ENCODE measurements around the gene SNRNP40. TPM values are rescaled to one million over a fixed set of nuclear protein-coding genes. Genes with fewer than 3 reads are reported as not detected.

SNRNP40 gene
- polyA plus RNA-seq, 1 donor (not counting 4 experiments of a cell fraction or from before 2014, with no cell fraction given) = 57.4 TPM

GRCh38 chr1:31326461-31326860 lies 29.9 kb upstream of the SNRNP40 start:
- Histone ChIP-seq H3K9ac (ENCODE audit: control insufficient read depth, extremely low read depth, insufficient read depth, low read length) (no peak overlapping the region), H3K9me3 (ENCODE audit: control insufficient read depth, low read depth, low read length) (no peaks in the 10 kb centered on the region), H3K9me1 (ENCODE audit: control insufficient read depth, extremely low read depth, insufficient read depth, low read length) (no peaks in the 10 kb centered on the region), H3K36me3 (ENCODE audit: control insufficient read depth in 2 of 2, extremely low read depth in 1 of 2, insufficient read depth in 2 of 2, low read length in 2 of 2) (peaks cover 4 to 13% of the 10 kb centered on the region in 2 experiments), H3K79me2 (ENCODE audit: control insufficient read depth, insufficient read depth, low read length) (no peaks in the 10 kb centered on the region), H3K27ac (ENCODE audit: control insufficient read depth, insufficient read depth, low read length) (no peak overlapping the region), H3K27me3 (ENCODE audit: control insufficient read depth, extremely low read depth, insufficient read depth, low read length) (no peaks in the 10 kb centered on the region), H2AFZ (ENCODE audit: control insufficient read depth, low read length) (no peak overlapping the region), H4K20me1 (ENCODE audit: control insufficient read depth, extremely low read depth, insufficient read depth, low read length) (no peaks in the 10 kb centered on the region), H3K4me3 (ENCODE audit: control insufficient read depth in 2 of 3, extremely low read depth in 1 of 3, insufficient read depth in 2 of 3, low read depth in 1 of 3, low read length in 3 of 3) (no peak overlapping the region), H3K4me2 (ENCODE audit: control insufficient read depth, extremely low read depth, insufficient read depth, low read depth, low read length) (no peak overlapping the region), H3K4me1 (ENCODE audit: control insufficient read depth, extremely low read depth, insufficient read depth, low read length) (peaks cover 7% of the 10 kb centered on the region)
- dilution Hi-C loops (cut with MboI; ENCODE audit: extremely low pct_ligation_motif_present, low sequenced_read_pairs) = no loop called here
- no peak for FAIRE-seq
- no peak for DNase-seq (ENCODE audit: low read depth, low spot score)
- no peak for TF ChIP-seq EZH2 (IDR thresholded peaks at IDR 0.05; ENCODE audit: low read length)

DNA sequence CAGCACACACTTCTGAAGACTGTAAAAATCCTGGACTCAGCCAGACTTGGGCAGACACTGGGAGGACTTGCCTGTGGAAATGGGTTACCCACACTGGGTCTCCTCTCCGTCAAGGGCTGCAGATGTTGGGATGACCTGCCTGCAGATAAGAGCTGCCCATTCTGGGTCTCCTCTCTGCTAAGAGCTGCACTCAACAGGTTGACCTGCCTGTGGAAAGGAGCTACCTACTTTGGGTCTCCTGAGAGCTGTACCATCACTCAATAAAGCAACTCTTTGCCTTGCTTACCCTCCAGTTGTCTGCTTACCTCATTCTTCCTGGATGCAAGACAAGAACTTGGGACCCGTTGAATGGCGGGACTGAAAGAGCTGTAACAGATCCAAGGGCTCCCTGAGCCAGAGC lies 28.4 kb upstream of the SNRNP40 start:
- Histone ChIP-seq H3K9me1 (ENCODE audit: control insufficient read depth, extremely low read depth, insufficient read depth, low read length) (no peaks in the 10 kb centered on the region), H3K4me3 (ENCODE audit: control insufficient read depth in 2 of 3, extremely low read depth in 1 of 3, insufficient read depth in 2 of 3, low read depth in 1 of 3, low read length in 3 of 3) (no peak overlapping the region), H3K9ac (ENCODE audit: control insufficient read depth, extremely low read depth, insufficient read depth, low read length) (no peak overlapping the region), H3K79me2 (ENCODE audit: control insufficient read depth, insufficient read depth, low read length) (no peaks in the 10 kb centered on the region), H2AFZ (ENCODE audit: control insufficient read depth, low read length) (no peak overlapping the region), H3K4me2 (ENCODE audit: control insufficient read depth, extremely low read depth, insufficient read depth, low read depth, low read length) (no peak overlapping the region), H3K4me1 (ENCODE audit: control insufficient read depth, extremely low read depth, insufficient read depth, low read length) (peaks cover 7% of the 10 kb centered on the region), H3K27ac (ENCODE audit: control insufficient read depth, insufficient read depth, low read length) (no peak overlapping the region), H4K20me1 (ENCODE audit: control insufficient read depth, extremely low read depth, insufficient read depth, low read length) (no peaks in the 10 kb centered on the region), H3K9me3 (ENCODE audit: control insufficient read depth, low read depth, low read length) (no peaks in the 10 kb centered on the region), H3K36me3 (ENCODE audit: control insufficient read depth in 2 of 2, extremely low read depth in 1 of 2, insufficient read depth in 2 of 2, low read length in 2 of 2) (peaks cover 5 to 13% of the 10 kb centered on the region in 2 experiments), H3K27me3 (ENCODE audit: control insufficient read depth, extremely low read depth, insufficient read depth, low read length) (no peaks in the 10 kb centered on the region)
- dilution Hi-C loops (cut with MboI; ENCODE audit: extremely low pct_ligation_motif_present, low sequenced_read_pairs) = no loop called here
- no peak for FAIRE-seq
- no peak for TF ChIP-seq CTCF (optimal IDR thresholded peaks at IDR 0.05 in 1 of 3, IDR thresholded peaks at IDR 0.05 in 1 of 3, conservative IDR thresholded peaks at IDR 0.05 in 1 of 3; ENCODE audit: extremely low read depth in 1 of 3, insufficient read depth in 2 of 3, low read length in 3 of 3)
- no peak for TF ChIP-seq EZH2 (IDR thresholded peaks at IDR 0.05; ENCODE audit: low read length)
- no peak for DNase-seq (ENCODE audit: low read depth, low spot score)

GRCh38 chr1:31324093-31324492 lies 27.5 kb upstream of the SNRNP40 start:
- H3K4me1 ChIP-seq (ENCODE audit: control insufficient read depth, extremely low read depth, insufficient read depth, low read length) = peaks cover 7% of the 10 kb centered on the region
- no peak overlapping the region for H3K9ac ChIP-seq (ENCODE audit: control insufficient read depth, extremely low read depth, insufficient read depth, low read length)
- H3K27ac ChIP-seq (ENCODE audit: control insufficient read depth, insufficient read depth, low read length) = no peak overlapping the region
- no peaks in the 10 kb centered on the region for H4K20me1 ChIP-seq (ENCODE audit: control insufficient read depth, extremely low read depth, insufficient read depth, low read length)
- H2AFZ ChIP-seq (ENCODE audit: control insufficient read depth, low read length) = no peak overlapping the region
- DNase-seq (ENCODE audit: low read depth, low spot score) (no peak), FAIRE-seq (no peak)
- no peaks in the 10 kb centered on the region for H3K9me3 ChIP-seq (ENCODE audit: control insufficient read depth, low read depth, low read length)
- no peak for TF ChIP-seq CTCF (optimal IDR thresholded peaks at IDR 0.05 in 1 of 3, IDR thresholded peaks at IDR 0.05 in 1 of 3, conservative IDR thresholded peaks at IDR 0.05 in 1 of 3; ENCODE audit: extremely low read depth in 1 of 3, insufficient read depth in 2 of 3, low read length in 3 of 3)
- no peak for TF ChIP-seq EZH2 (IDR thresholded peaks at IDR 0.05; ENCODE audit: low read length)
- peaks cover 6 to 17% of the 10 kb centered on the region in 2 experiments for H3K36me3 ChIP-seq (ENCODE audit: control insufficient read depth in 2 of 2, extremely low read depth in 1 of 2, insufficient read depth in 2 of 2, low read length in 2 of 2)
- H3K9me1 ChIP-seq (ENCODE audit: control insufficient read depth, extremely low read depth, insufficient read depth, low read length) = no peaks in the 10 kb centered on the region
- dilution Hi-C loops (cut with MboI; ENCODE audit: extremely low pct_ligation_motif_present, low sequenced_read_pairs) = no loop called here
- no peaks in the 10 kb centered on the region for H3K79me2 ChIP-seq (ENCODE audit: control insufficient read depth, insufficient read depth, low read length)
- H3K27me3 ChIP-seq (ENCODE audit: control insufficient read depth, extremely low read depth, insufficient read depth, low read length) = no peaks in the 10 kb centered on the region
- H3K4me3 ChIP-seq (ENCODE audit: control insufficient read depth in 2 of 3, extremely low read depth in 1 of 3, insufficient read depth in 2 of 3, low read depth in 1 of 3, low read length in 3 of 3) = no peak overlapping the region
- no peak overlapping the region for H3K4me2 ChIP-seq (ENCODE audit: control insufficient read depth, extremely low read depth, insufficient read depth, low read depth, low read length)

All from keratinocyte (primary cell).